DND-41 (cell line): ENCODE measurements around the gene SCGB1C2.

ENCODE experiments used
- ATAC-seq: fragments of 200-7000 bp; cut with Tn5 transposase; 3 replicates; pipeline ENCODE4 v1.9.1; 2021; ENCODE audit warnings: low read depth; ENCODE audit not compliant: insufficient read depth
- DNase-seq: peaks from one replicate; pipeline ENCODE4 v3.0.0-alpha.2; 2020
- H2AFZ ChIP-seq: 2 replicates; pipeline ENCODE4 v1.6.0; 2012; ENCODE audit warnings: low read depth, low read length
- H3K27ac ChIP-seq: 2 replicates; pipeline ENCODE4 v1.5.1; 2012; ENCODE audit warnings: low read length, inconsistent platforms
- H3K27me3 ChIP-seq: fragments of 200-600 bp; sonication (generic); 2 replicates; pipeline ENCODE4 v1.6.0; 2012; ENCODE audit warnings: low read length, mild to moderate bottlenecking, inconsistent platforms; ENCODE audit not compliant: insufficient read depth, poor library complexity
- H3K36me3 ChIP-seq: 2 replicates; pipeline ENCODE4 v1.5.1; 2012; ENCODE audit warnings: low read length, inconsistent platforms; ENCODE audit not compliant: insufficient read depth
- H3K4me1 ChIP-seq: 2 replicates; pipeline ENCODE4 v1.5.1; 2012; ENCODE audit warnings: mild to moderate bottlenecking, low read length; ENCODE audit not compliant: insufficient read depth
- H3K4me2 ChIP-seq: 2 replicates; pipeline ENCODE4 v1.6.0; 2012; ENCODE audit warnings: mild to moderate bottlenecking, moderate library complexity, low read length, inconsistent platforms; ENCODE audit not compliant: insufficient read depth
- H3K4me3 ChIP-seq, 2 experiments: fragments of 200-600 bp in 1 of 2; shearing (Covaris generic) in 1 of 2; 2 replicates each; pipeline ENCODE4 v1.5.1; 2012 to 2016; ENCODE audit warnings: inconsistent platforms in 2 of 2, low read length in 2 of 2, mild to moderate bottlenecking in 2 of 2, low read depth in 1 of 2, moderate library complexity in 1 of 2
- H3K79me2 ChIP-seq: 2 replicates; pipeline ENCODE4 v1.6.0; 2012; ENCODE audit warnings: low read length, inconsistent platforms; ENCODE audit not compliant: insufficient read depth
- H3K9ac ChIP-seq: 2 replicates; pipeline ENCODE4 v1.6.0; 2012; ENCODE audit warnings: low read depth, mild to moderate bottlenecking, inconsistent platforms, low read length, moderate library complexity
- H3K9me3 ChIP-seq: 2 replicates; pipeline ENCODE4 v1.5.1; 2012; ENCODE audit warnings: low read length, moderate library complexity, mild to moderate bottlenecking, inconsistent platforms; ENCODE audit not compliant: insufficient read depth, severe bottlenecking
- H4K20me1 ChIP-seq: 2 replicates; pipeline ENCODE4 v1.6.0; 2012; ENCODE audit warnings: low read length; ENCODE audit not compliant: insufficient read depth
- CTCF ChIP-seq: IDR thresholded peaks from 2 replicates; pipeline ENCODE4 v1.5.1; 2012; ENCODE audit warnings: borderline replicate concordance, low read length, moderate library complexity, mild to moderate bottlenecking; ENCODE audit not compliant: poor library complexity, severe bottlenecking; ENCODE audit errors: extremely low read depth
- EZH2 ChIP-seq: IDR thresholded peaks from 3 replicates; pipeline ENCODE4 v1.6.1; 2012; ENCODE audit warnings: borderline replicate concordance, low read depth, mild to moderate bottlenecking, moderate library complexity, low read length, inconsistent platforms; ENCODE audit not compliant: severe bottlenecking

Gene SCGB1C2

GRCh38 chr17:145671-146541, 8.5 kb downstream of the SCGB1C2 start:
- Histone ChIP-seq H2AFZ (no peak overlapping the region), H4K20me1 (peaks cover 3% of the 10 kb centered on the region; the same call in 1 of the 2 replicates), H3K9ac (no peak overlapping the region), H3K4me1 (peaks cover 3% of the 10 kb centered on the region; the same call in 1 of the 2 replicates), H3K27me3 (peaks cover 9% of the 10 kb centered on the region), H3K36me3 (no peaks in the 10 kb centered on the region), H3K4me3 (no peak overlapping the region), H3K27ac (no peak overlapping the region), H3K9me3 (no peaks in the 10 kb centered on the region), H3K79me2 (no peaks in the 10 kb centered on the region), H3K4me2 (no peak overlapping the region)
- no peak for TF ChIP-seq CTCF
- TF ChIP-seq EZH2: no peak
- DNase-seq (no peak), ATAC-seq (no peak)

- Histone ChIP-seq H3K9ac (no peak overlapping the region), H3K9me3 (no peaks in the 10 kb centered on the region), H3K4me3 (no peak overlapping the region), H3K4me1 (peaks cover 3% of the 10 kb centered on the region; the same call in 1 of the 2 replicates), H3K27me3 (peaks cover 9% of the 10 kb centered on the region), H3K27ac (no peak overlapping the region), H4K20me1 (peaks cover 3% of the 10 kb centered on the region; the same call in 1 of the 2 replicates), H2AFZ (no peak overlapping the region), H3K36me3 (no peaks in the 10 kb centered on the region), H3K79me2 (no peaks in the 10 kb centered on the region), H3K4me2 (no peak overlapping the region)
- no peak for ATAC-seq
- TF ChIP-seq EZH2: no peak
- no peak for TF ChIP-seq CTCF
- DNase-seq: no peak
These were observed 9.2 kb downstream of the SCGB1C2 start for GRCh38 chr17:146546-146945.

GRCh38 chr17:146983-147761, 9.8 kb downstream of the SCGB1C2 start:
- TF ChIP-seq EZH2: no peak
- no peak for TF ChIP-seq CTCF
- Histone ChIP-seq H3K27me3 (peaks cover 9% of the 10 kb centered on the region), H3K36me3 (no peaks in the 10 kb centered on the region), H3K9ac (no peak overlapping the region), H3K4me1 (peaks cover 3% of the 10 kb centered on the region; the same call in 1 of the 2 replicates), H2AFZ (no peak overlapping the region), H3K9me3 (no peaks in the 10 kb centered on the region), H3K4me2 (no peak overlapping the region), H3K27ac (no peak overlapping the region), H3K79me2 (no peaks in the 10 kb centered on the region), H4K20me1 (0 out of 2 replicates have a peak, but pooled peaks cover 3% of the 10 kb centered on the region), H3K4me3 (no peak overlapping the region)
- no peak for ATAC-seq
- DNase-seq: no peak
